DMS53 treated with DMSO at 0.1 percent for 48 hours (cell line): Measurements from ENCODE around the gene CLDN14.

Source experiments
- DNase-seq: peaks from one replicate; lab custom pipeline; 2025; ENCODE audit not compliant: unreplicated experiment; lab: John Stamatoyannopoulos, UW

Gene CLDN14

GRCh38 chr21:36479415-36480402 is at the start of gene CLDN14:
CLDN14 (minus strand) TSS chr21:36480122; CDS start chr21:36461695, 18,427 bp downstream.
- DNase-seq = no peak

- DNase-seq = no peak
Observed at GRCh38 chr21:36528716-36529115, 48.8 kb upstream of the CLDN14 start.

- no peak for DNase-seq
Observed at GRCh38 chr21:36527317-36527716, 47.4 kb upstream of the CLDN14 start.

GRCh38 chr21:36526104-36526503 is 46.2 kb upstream of the CLDN14 start:
- no peak for DNase-seq

GRCh38 chr21:36524477-36524876 is 44.6 kb upstream of the CLDN14 start:
- no peak for DNase-seq

- DNase-seq = no peak
Observed at GRCh38 chr21:36522219-36522808, 42.4 kb upstream of the CLDN14 start.

- no peak for DNase-seq
Observed at GRCh38 chr21:36518883-36519492, 39.1 kb upstream of the CLDN14 start.

- DNase-seq = no peak
Observed at GRCh38 chr21:36517366-36518075, 37.6 kb upstream of the CLDN14 start.

- no peak for DNase-seq
Observed at GRCh38 chr21:36516281-36516680, 36.4 kb upstream of the CLDN14 start.

GRCh38 chr21:36513430-36513829 is 33.5 kb upstream of the CLDN14 start:
- DNase-seq = no peak

GRCh38 chr21:36512971-36513370 is 33.0 kb upstream of the CLDN14 start:
- DNase-seq = no peak

GRCh38 chr21:36511484-36512220 is 31.7 kb upstream of the CLDN14 start:
- no peak for DNase-seq

- DNase-seq = no peak
Observed at GRCh38 chr21:36510911-36511310, 31.0 kb upstream of the CLDN14 start.

GRCh38 chr21:36509973-36510664 is 30.2 kb upstream of the CLDN14 start:
- no peak for DNase-seq

GRCh38 chr21:36508948-36509347 is 29.0 kb upstream of the CLDN14 start:
- DNase-seq = peak; percentile 68

- DNase-seq = no peak
Observed at GRCh38 chr21:36507397-36508018, 27.6 kb upstream of the CLDN14 start.

GRCh38 chr21:36506482-36506881 is 26.6 kb upstream of the CLDN14 start:
- DNase-seq = no peak

- peak; percentile 19 for DNase-seq
Observed at GRCh38 chr21:36504067-36505058, 24.4 kb upstream of the CLDN14 start.
